OCI-LY1 (cell line): ENCODE results near the gene HAPLN3.

Experiments used
- CTCF ChIP-seq: fragments of 200-600 bp; sonication (generic), shearing (Covaris generic); IDR thresholded peaks from 2 replicates; pipeline ENCODE4 v1.5.1; 2017; ENCODE audit warnings: mild to moderate bottlenecking, antibody characterized with exemption, low read length, moderate library complexity, mixed read lengths
- EZH2 ChIP-seq: fragments of 200-600 bp; sonication (generic), shearing (Covaris generic); IDR thresholded peaks from 2 replicates; pipeline ENCODE4 v1.8.0; 2017; ENCODE audit warnings: borderline replicate concordance, mixed run types, mild to moderate bottlenecking, antibody characterized with exemption, low read length, moderate library complexity, mixed read lengths

DNA sequence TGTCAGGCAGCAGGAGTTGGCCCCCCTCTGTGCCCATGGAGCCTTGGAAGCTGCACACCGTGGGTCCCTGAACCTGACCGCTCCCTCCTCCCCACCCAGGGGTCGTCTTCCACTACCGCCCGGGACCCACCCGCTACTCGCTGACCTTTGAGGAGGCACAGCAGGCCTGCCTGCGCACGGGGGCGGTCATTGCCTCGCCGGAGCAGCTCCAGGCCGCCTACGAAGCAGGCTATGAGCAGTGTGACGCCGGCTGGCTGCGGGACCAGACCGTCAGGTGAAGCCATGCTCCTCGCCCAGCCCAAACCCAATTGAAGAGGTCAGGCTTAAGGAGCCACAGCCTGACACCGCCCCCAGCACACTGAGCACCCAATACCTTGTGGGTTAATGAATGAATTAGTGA is 48.2 kb downstream of the HAPLN3 start:
- TF ChIP-seq CTCF (no peak), EZH2 (no peak)
